Panc1 (cell line): ENCODE data around the gene KHSRP. TPM values are rescaled to one million over a fixed set of nuclear protein-coding genes. Genes with fewer than 3 reads are reported as not detected.
A peak's percentile ranks its signal among the peaks of the same experiment; 100 is the strongest.

ENCODE experiments used
- ATAC-seq: fragments of 200-7000 bp; cut with Tn5 transposase; 2 replicates; pipeline ENCODE4 v1.9.1; 2020; ENCODE audit warnings: mild to moderate bottlenecking, moderate library complexity
- BruUV-seq: library from RNA; stranded (reverse); fragments of 400-500 nt; replicated peaks from 2 replicates; lab custom pipeline; 2021; lab: Mats Ljungman, UMichigan
- CTCF ChIA-PET: fragments of 300-600 bp; sonication (Branson Sonifier 250); formaldehyde crosslinking; loops from one replicate; lab custom pipeline; 2022; ENCODE audit warnings: antibody characterized with exemption; lab: Charles Lee
- POLR2A ChIA-PET: fragments of 300-600 bp; sonication (Branson Sonifier 250); formaldehyde crosslinking; loops from one replicate; lab custom pipeline; 2022; ENCODE audit warnings: antibody characterized with exemption; lab: Charles Lee
- DNase-seq: peaks from one replicate; pipeline ENCODE4 v3.0.0-alpha.2; 2010; ENCODE audit warnings: low read depth, low spot score
- H3K27ac ChIP-seq: 2 replicates; pipeline ENCODE4 v1.5.1; 2011; ENCODE audit warnings: mild to moderate bottlenecking, low read length, inconsistent platforms
- H3K27me3 ChIP-seq: fragments of 200-500 bp; sonication (Bioruptor generic); 2 replicates; pipeline ENCODE4 v1.6.0; 2014; ENCODE audit warnings: low read length, inconsistent platforms; ENCODE audit not compliant: control insufficient read depth, insufficient read depth
- H3K36me3 ChIP-seq: fragments of 200-500 bp; sonication (Bioruptor generic); 2 replicates; pipeline ENCODE4 v1.5.1; 2014; ENCODE audit warnings: inconsistent platforms, mild to moderate bottlenecking, low read length, moderate library complexity; ENCODE audit not compliant: control insufficient read depth, insufficient read depth
- H3K4me1 ChIP-seq: 2 replicates; pipeline ENCODE4 v1.5.1; 2011; ENCODE audit warnings: inconsistent platforms, mild to moderate bottlenecking, low read length, moderate library complexity; ENCODE audit not compliant: control insufficient read depth, insufficient read depth
- H3K4me3 ChIP-seq, 2 experiments: 2 replicates each; pipeline ENCODE4 v1.5.1; 2011 to 2012; ENCODE audit warnings: low read depth in 2 of 2, low read length in 2 of 2, mild to moderate bottlenecking in 2 of 2, inconsistent platforms in 1 of 2, moderate library complexity in 1 of 2
- H3K9me3 ChIP-seq: fragments of 200-500 bp; sonication (Bioruptor generic); 2 replicates; pipeline ENCODE4 v1.5.1; 2014; ENCODE audit warnings: low read depth, mild to moderate bottlenecking, inconsistent platforms, low read length, moderate library complexity; ENCODE audit not compliant: control insufficient read depth, insufficient read depth
- CTCF ChIP-seq: fragments of 450-650 bp; IDR thresholded peaks from 2 replicates; pipeline ENCODE4 v1.5.1; 2017; ENCODE audit warnings: mild to moderate bottlenecking
- POLR2AphosphoS5 ChIP-seq: IDR thresholded peaks from 2 replicates; pipeline ENCODE4 v1.6.1; 2012; ENCODE audit warnings: mild to moderate bottlenecking, low read depth, low read length, moderate library complexity
- REST ChIP-seq, 2 experiments: IDR thresholded peaks; 2 replicates each; pipeline ENCODE4 v1.6.1; 2011 to 2012; ENCODE audit warnings: low read depth in 2 of 2, control low read depth in 1 of 2, low read length in 1 of 2, mild to moderate bottlenecking in 1 of 2, moderate library complexity in 1 of 2; ENCODE audit not compliant: insufficient read depth in 1 of 2
- SIN3A ChIP-seq: IDR thresholded peaks from 2 replicates; pipeline ENCODE4 v1.6.1; 2012; ENCODE audit warnings: low read depth, mild to moderate bottlenecking, low read length, moderate library complexity, borderline replicate concordance; ENCODE audit not compliant: insufficient read depth
- TCF7L2 ChIP-seq: IDR thresholded peaks from 2 replicates; pipeline ENCODE4 v1.6.1; 2011; ENCODE audit warnings: mild to moderate bottlenecking, low read depth, low read length, inconsistent platforms
- in situ Hi-C: cut with HindIII; loops from 2 replicates; pipeline ENCODE4 v1.10.0; 2016; ENCODE audit warnings: low sequenced_read_pairs, low pct_unique_long_range_greater_than_20kb
- intact Hi-C: fragments of 100-400 bp; cut with micrococcal nuclease; formaldehyde crosslinking; loops from one replicate; pipeline ENCODE4 v1.10.0; 2022; ENCODE audit not compliant: unreplicated experiment
- total RNA-seq: library from RNA; stranded (reverse); gene quantifications from one replicate; pipeline ENCODE4 v1.2.1, GENCODE V29; 2021; ENCODE audit not compliant: unreplicated experiment

KHSRP gene
- total RNA-seq, 1 experiment from 2014 or later = 333 TPM

GRCh38 chr19:6372594-6373095, 52.0 kb downstream of the KHSRP start, which contains the start of gene ALKBH7:
Gene ALKBH7, plus strand, starts transcription at chr19:6372794. Its CDS starts 27 bp downstream, at chr19:6372821.
- H3K4me3 ChIP-seq = peak within 1 kb of the TSS; percentile 72 to 76
- no peaks in the 10 kb centered on the region for H3K27me3 ChIP-seq
- TF ChIP-seq POLR2AphosphoS5 = peak; percentile 32; the same call in 1 of the 2 replicates
- TF ChIP-seq TCF7L2 = peak; percentile 37; the same call in 1 of the 2 replicates
- TF ChIP-seq SIN3A = no peak
- no peak for TF ChIP-seq CTCF
- no peak for TF ChIP-seq REST (IDR thresholded peaks at IDR 0.05; ENCODE audit: insufficient read depth in 1 of 2, low read depth in 2 of 2, low read length in 1 of 2)
- no peaks in the 10 kb centered on the region for H3K9me3 ChIP-seq
- DNase-seq (peak; percentile 91), ATAC-seq (peak; percentile 90)
- POLR2A ChIA-PET = interaction anchor here (0.6 to 0.9 kb wide), 2 partner anchors 19 to 144 kb away, joined by 3 to 6 read pairs; no protein-coding TSS in a partner anchor
- no peaks in the 10 kb centered on the region for H3K36me3 ChIP-seq
- CTCF ChIA-PET = interaction anchor here (0.6 kb wide), 4 partner anchors 56 to 1002 kb away, joined by 3 to 5 read pairs (median 4); no protein-coding TSS in a partner anchor
- intact Hi-C loops (no loop called here), in situ Hi-C loops (no loop called here)
- H3K4me1 ChIP-seq = peaks cover 2% of the 10 kb centered on the region
- H3K27ac ChIP-seq = peak within 1 kb of the TSS; percentile 92
- no TSS peak for BruUV-seq

DNA sequence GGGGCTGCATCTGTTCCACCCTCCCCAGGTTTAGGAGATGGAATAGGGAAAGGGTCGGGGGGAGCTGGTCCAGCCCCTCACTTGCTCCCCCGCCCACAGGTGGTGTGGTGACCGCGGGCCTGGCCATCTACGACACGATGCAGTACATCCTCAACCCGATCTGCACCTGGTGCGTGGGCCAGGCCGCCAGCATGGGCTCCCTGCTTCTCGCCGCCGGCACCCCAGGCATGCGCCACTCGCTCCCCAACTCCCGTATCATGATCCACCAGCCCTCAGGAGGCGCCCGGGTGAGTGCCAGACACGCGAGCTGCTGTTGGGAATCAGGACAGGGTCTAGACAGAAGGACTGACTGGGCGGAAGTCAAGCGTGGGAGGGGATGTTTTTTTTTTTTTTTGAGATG, 60.3 kb downstream of the KHSRP start:
- ATAC-seq (no peak), DNase-seq (no peak)
- in situ Hi-C loops (no loop called here), intact Hi-C loops (no loop called here)
- Histone ChIP-seq H3K27me3 (no peaks in the 10 kb centered on the region), H3K9me3 (no peaks in the 10 kb centered on the region), H3K36me3 (peaks cover 2% of the 10 kb centered on the region), H3K4me1 (0 out of 2 replicates have a peak, but pooled peaks cover 4% of the 10 kb centered on the region), H3K27ac (no peak overlapping the region), H3K4me3 (no peak overlapping the region)
- no TSS peak for BruUV-seq
- CTCF ChIA-PET = interaction anchor here (0.7 kb wide), 1 partner anchor 209 kb away, joined by 4 read pairs; no protein-coding TSS in a partner anchor
- TF ChIP-seq REST (IDR thresholded peaks at IDR 0.05; ENCODE audit: insufficient read depth in 1 of 2, low read depth in 2 of 2, low read length in 1 of 2) (no peak), CTCF (no peak), TCF7L2 (no peak), POLR2AphosphoS5 (no peak), SIN3A (no peak)
- POLR2A ChIA-PET = no interaction called here
